Stimulated activated CD4-positive, alpha-beta T cell treated with anti-CD3 and anti-CD28 coated beads, TNF-alpha, amount 100 ng/mL, for 1 hour (primary cell): ENCODE data around the gene KIFAP3.
A peak's percentile ranks its signal among the peaks of the same experiment; 100 is the strongest.
"Not testable (repeated sequence)": the region's sequence is repeated elsewhere in the genome, so short reads cannot be mapped to it uniquely, and the experiment has no call there.

Experiments
- DNase-seq, 3 donors: peaks; one replicate each; pipeline ENCODE4 v3.0.0-alpha.2; 2020; ENCODE audit warnings: low read depth in 3 of 3, low spot score in 1 of 3

KIFAP3 gene

DNA sequence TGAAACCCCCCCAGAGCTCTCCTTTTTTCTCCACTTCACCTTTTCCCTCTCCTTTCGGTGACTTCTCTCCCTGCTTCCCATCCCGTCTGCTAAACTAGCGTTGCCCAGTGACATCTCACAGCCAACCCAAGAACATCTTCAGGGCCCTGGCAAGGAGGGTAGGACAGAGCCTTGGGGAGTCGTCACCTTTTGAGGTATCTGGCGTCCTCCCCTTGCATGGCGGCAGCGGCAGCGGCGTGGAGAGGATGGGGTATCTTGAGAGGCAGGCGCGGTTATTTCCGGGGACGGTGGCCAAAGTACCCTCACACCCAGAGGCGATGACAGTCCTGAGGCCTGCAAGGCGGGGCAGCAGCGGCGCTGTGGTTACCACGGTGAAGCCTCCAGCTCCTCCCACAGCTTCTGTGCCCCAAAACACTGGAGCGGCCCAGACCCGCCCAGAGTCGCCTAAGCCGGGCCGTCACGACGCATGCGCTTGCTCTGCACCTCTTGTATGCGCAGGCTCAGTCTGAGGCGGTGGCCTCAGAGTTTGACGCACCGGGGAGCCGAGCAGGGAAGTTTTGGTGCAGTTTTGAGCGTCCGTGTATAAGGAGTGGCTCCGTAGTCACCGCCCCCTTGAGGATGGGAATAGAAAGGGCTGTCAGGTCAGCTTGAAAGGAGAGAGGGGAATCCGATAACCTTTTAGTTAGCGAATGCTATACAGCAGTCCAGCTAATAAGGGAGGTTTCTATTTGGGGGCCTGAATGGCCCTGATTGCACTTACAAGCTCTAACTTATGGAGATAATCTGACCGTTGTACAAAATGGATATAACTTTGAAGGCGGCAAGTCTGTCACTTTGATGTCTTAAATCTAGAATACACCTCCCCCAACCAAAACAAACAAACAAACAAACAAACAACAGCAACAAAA is at the start of gene KIFAP3:
Gene KIFAP3, minus strand, starts transcription at position 446 of the 908 bp plus-strand sequence. Its CDS starts 228 bp downstream, at position 218.
- peak; percentile 83 to 91 (median 91) for DNase-seq

DNA sequence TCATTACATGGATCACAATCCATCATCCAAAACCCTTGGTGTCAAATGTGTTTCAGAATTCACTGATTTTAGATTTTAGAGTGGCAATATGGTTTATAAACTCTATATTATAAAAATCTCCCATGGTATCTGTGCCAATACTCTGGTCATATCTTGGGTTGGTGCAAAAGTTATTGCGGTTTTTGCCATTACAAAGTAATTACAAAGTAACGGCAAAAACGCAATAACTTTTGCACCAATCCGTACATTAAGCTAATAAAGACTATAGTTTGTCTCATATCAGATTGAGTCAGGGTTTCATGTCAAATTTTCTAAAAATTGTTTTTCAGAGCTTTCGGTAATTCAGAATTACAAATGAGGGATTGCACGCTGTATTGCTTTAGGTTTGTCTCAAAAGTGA is 47.9 kb upstream of the KIFAP3 start:
- DNase-seq = no peak

DNA sequence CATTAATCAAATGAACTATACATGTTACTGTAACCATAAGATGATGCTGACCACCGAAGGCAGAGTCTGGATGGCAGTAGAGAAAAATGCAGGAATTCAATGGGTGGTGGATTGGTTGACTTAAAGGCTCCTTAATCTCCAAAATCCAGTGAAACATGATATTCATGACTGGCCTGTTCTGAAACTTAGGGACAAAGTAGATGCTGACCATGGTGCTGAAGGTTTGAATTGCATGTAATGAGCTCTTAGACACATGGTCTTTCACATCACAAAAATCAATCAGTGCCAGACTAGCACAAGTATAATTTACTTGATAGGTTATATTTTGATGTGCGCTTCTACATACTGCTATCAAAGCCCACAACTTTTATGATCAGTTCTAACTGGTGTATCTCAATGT is 40.4 kb upstream of the KIFAP3 start:
- no peak for DNase-seq

- DNase-seq = not testable (repeated sequence)
Measured at GRCh38 chr1:170113140-170113539, 38.6 kb upstream of the KIFAP3 start.

DNA sequence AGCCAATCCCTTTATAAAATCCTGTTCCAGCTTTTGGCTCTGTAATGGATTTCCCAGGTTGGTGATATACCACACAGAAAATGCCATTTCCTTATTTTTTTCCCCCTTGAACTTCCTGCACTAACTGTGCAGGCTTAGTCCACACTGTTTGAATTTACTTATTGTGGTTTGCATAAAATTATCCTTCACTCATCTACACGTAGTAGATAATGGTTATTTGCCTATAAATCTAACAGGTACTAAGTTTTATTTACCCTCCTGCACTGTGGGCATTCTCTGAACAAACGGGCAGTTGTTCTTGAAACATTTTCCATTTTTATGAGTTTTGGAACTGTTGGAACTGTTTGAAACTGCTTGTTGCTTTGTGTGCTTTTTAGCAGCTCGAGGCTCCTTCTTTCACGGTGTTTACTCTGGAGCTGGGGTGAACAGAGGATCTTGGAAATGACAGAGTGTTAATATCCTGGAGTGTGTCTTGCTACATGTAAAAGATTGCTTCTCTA is 23.0 kb upstream of the KIFAP3 start:
- no peak for DNase-seq

DNA sequence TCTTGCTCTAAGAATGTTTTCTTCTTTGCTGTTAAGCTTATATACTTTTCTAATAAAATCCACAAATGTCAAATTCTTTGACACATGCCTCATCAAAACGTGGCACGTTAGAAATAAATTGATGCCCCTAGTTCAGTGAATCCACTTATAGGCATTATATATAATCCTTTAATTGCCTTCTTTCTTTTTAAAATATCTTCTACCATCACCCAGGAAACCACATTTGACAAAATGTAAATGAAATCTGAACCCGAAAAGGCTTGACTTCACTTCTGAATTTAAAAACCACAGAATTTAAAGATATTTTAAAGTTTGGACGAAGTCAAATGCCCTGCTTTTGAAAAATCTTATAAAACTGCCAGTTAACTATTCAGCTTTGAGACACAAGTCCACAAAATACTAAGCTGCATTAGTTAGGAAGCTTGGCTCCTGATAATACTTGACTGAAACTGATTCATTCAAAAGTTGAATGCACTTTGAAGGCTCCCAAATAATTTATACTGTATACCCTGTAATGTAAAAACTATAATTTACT is 22.4 kb upstream of the KIFAP3 start:
- no peak for DNase-seq

DNA sequence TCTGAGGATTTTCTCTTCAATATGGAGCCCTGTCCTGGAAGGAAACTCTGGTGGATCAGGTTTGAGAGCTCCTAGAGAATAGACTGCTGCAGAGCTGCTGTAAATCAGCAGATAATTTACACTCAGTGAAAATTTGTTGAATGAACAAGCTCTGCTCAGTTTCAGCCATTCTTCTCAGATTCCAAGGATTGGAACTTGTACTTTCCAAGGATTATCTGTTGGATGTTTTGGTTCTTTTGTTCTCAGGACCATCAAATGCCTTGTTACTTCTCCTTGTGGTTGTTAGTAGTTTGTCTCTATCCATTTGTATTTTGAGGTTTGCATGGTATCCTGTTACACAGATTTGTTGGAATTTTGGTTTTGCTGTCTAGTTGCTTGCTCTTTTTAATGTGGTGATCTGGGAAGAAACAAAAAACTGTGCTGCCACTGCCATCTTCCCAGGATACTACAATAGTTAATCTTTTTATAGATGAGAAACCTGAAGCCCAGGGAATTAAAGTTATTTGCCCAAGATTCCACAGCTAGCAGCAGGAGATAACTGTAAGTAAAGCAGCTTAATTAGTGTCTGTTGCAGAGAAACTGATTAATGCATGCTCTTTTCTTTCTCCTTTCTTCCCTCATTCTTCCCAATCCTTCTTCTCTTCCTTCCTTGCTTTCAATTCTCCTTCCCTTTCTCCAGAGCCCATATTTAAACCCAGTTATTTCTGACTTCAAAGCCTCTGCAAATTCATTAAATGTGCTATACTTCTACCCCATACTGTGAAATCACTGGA is 21.7 kb upstream of the KIFAP3 start:
- no peak for DNase-seq

- DNase-seq = not testable (repeated sequence)
Measured at GRCh38 chr1:170094697-170095616, 20.5 kb upstream of the KIFAP3 start.

- DNase-seq = no peak
Measured at GRCh38 chr1:170086399-170087032, 12.0 kb upstream of the KIFAP3 start.

DNA sequence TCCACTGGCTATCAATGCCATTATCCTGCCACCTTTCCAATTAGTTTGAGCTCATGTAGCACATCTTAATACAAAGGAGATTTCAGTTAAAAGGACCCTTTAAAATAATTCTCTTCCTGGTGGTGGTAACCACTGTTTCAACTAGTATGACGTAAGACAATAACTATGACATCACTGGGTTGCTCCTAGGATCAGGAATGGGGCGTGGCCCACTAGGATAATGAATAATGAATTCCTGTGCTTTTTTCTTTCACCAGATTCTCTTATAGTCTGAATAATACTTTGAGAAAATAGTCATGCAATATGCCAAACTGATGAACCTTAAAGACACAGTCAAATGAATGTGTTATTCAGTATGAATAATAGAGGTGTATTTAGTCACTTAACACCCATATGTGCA is 10.6 kb upstream of the KIFAP3 start:
- no peak for DNase-seq

GRCh38 chr1:170078610-170079189 is 4.2 kb upstream of the KIFAP3 start:
- DNase-seq = no peak

DNA sequence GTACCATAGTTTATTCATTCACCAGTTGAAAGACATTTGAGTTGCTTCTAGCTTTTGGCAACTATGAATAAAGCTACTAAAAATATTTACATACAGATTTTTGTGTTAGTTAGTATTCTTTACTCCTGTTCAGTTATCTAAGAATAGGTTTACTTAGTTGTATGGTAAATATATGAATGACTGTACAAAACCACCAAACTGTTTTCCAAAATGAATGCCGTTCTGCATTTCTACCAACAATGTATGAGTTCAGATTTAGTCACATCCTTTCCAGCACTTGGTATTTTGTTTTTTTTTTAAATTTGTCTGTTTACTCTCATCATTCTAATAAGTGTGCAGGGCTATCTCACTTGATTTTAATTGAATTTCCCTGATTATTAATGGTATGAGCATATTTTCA is 3.4 kb upstream of the KIFAP3 start:
- DNase-seq = no peak

GRCh38 chr1:170076952-170077351 is 2.5 kb upstream of the KIFAP3 start:
- DNase-seq = not testable (repeated sequence)

DNA sequence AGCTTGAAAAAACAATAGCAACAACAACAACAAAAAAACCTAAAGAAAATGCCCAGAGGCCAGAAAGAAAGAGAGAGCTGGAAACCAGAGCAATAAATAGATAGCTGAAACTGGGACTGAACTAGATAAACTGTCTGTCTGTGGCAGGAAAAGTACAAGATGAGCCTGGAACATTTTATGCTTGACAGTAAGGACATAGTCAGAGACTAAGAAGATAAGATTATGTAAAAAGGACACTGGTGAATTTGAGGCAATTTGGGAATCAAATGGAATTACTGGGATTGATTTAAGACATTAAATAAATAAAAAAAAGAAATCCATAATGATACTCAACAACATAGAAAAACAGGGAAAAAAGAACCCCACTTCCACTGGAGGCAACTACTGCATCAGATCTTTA is 1.7 kb upstream of the KIFAP3 start:
- DNase-seq = no peak

DNA sequence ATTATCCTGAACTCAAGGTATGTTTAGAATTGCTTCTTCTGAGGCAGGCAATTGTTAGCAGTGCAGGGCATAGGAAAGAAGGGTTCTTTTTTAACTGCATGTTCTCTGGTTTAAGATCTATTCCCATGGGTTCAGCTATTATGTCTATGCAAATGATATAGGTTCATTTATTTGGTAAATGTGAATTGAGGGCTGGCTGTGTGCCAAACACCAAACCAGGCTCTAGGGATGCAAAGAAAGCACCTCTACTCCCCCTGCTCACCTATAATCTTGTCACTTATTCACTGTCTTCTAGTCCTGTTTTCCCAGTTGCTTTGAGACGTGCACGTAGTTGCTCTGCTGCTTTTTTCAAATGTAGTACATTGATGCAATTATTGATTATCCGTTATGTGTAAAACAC is 691 bp upstream of the KIFAP3 start:
- DNase-seq = no peak

DNA sequence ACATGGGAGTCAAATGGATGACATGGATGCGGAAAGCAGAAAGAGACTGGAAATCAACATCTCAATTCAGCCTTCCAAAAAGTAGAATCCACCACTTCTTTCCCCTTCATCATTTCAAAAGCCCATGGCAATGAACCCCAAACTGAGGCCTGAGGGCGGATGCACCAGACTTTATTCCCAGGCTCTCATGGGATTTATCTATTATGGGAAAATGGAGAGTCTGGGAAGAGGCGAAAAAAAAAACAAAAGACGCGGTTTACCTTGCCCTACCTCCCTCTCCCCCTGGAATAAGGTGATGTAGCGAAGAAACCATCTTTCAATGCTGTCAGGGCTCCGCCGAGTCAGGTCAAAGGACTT is 624 bp downstream of the KIFAP3 start:
- no peak for DNase-seq

- DNase-seq = no peak
Measured at GRCh38 chr1:170071378-170071777, 3.1 kb downstream of the KIFAP3 start.

DNA sequence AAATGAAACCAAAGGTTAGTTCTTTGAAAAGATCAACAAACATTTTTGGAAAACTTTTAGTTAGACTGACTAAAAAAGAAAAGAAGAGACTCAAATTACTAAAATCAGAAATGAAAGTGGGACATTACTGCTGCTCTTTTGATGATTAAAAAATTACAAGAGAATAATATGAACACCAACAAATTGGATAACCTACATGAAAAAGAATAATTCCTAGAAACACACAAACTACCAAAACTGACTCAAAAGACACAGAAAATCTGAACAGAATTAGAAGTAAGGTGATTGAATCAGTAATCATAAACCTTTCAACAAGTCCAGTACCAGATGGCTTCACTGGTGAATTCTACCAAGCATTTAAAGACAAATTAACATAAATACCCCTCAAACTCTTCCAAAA is 5.6 kb downstream of the KIFAP3 start:
- DNase-seq = no peak

GRCh38 chr1:170067253-170067819 is 7.2 kb downstream of the KIFAP3 start:
- no peak for DNase-seq

- no peak for DNase-seq
Measured at GRCh38 chr1:170064821-170065220, 9.7 kb downstream of the KIFAP3 start.
